ENCODE data around the gene CACNA1A. TPM values are rescaled to one million over a fixed set of nuclear protein-coding genes. Genes with fewer than 3 reads are reported as not detected.

CACNA1A gene
- total RNA-seq, 2 donors from 2014 or later = 0.27 to 2.3 TPM

GRCh38 chr19:13252569-13253335, 253.5 kb downstream of the CACNA1A start:
- TF ChIP-seq CTCF (IDR thresholded peaks at IDR 0.05) = no peak
- H3K4me1 ChIP-seq (ENCODE audit: control insufficient read depth in 1 of 2, low read depth in 2 of 2) = no peaks in the 10 kb centered on the region
- H3K27ac ChIP-seq = no peak overlapping the region
- H3K4me3 ChIP-seq = no peak overlapping the region
- H3K9me3 ChIP-seq = no peaks in the 10 kb centered on the region
- no peaks in the 10 kb centered on the region for H3K36me3 ChIP-seq
- no peak for DNase-seq (ENCODE audit: low spot score)
- no peak for ATAC-seq (ENCODE audit: insufficient number of reproducible peaks, low FRiP score, low read depth)
- H3K27me3 ChIP-seq (replicated peaks; ENCODE audit: insufficient read depth) = no peaks in the 10 kb centered on the region

- H3K27ac ChIP-seq = no peak overlapping the region
- no peak for DNase-seq (ENCODE audit: low spot score)
- no peaks in the 10 kb centered on the region for H3K36me3 ChIP-seq
- no peaks in the 10 kb centered on the region for H3K27me3 ChIP-seq (replicated peaks; ENCODE audit: insufficient read depth)
- ATAC-seq (ENCODE audit: insufficient number of reproducible peaks, low FRiP score, low read depth) = no peak
- no peak for TF ChIP-seq CTCF (IDR thresholded peaks at IDR 0.05)
- H3K4me3 ChIP-seq = no peak overlapping the region
- H3K4me1 ChIP-seq (ENCODE audit: control insufficient read depth in 1 of 2, low read depth in 2 of 2) = no peaks in the 10 kb centered on the region
- H3K9me3 ChIP-seq = no peaks in the 10 kb centered on the region
Measured at GRCh38 chr19:13244920-13245319, 261.4 kb downstream of the CACNA1A start.

GRCh38 chr19:13241231-13242104, 264.8 kb downstream of the CACNA1A start:
- Histone ChIP-seq H3K4me3 (no peak overlapping the region), H3K27me3 (replicated peaks; ENCODE audit: insufficient read depth) (no peaks in the 10 kb centered on the region), H3K27ac (no peak overlapping the region), H3K9me3 (no peaks in the 10 kb centered on the region), H3K4me1 (ENCODE audit: control insufficient read depth in 1 of 2, low read depth in 2 of 2) (no peaks in the 10 kb centered on the region), H3K36me3 (no peaks in the 10 kb centered on the region)
- ATAC-seq (ENCODE audit: insufficient number of reproducible peaks, low FRiP score, low read depth) (no peak), DNase-seq (ENCODE audit: low spot score) (no peak)
- TF ChIP-seq CTCF (IDR thresholded peaks at IDR 0.05) = no peak

DNA sequence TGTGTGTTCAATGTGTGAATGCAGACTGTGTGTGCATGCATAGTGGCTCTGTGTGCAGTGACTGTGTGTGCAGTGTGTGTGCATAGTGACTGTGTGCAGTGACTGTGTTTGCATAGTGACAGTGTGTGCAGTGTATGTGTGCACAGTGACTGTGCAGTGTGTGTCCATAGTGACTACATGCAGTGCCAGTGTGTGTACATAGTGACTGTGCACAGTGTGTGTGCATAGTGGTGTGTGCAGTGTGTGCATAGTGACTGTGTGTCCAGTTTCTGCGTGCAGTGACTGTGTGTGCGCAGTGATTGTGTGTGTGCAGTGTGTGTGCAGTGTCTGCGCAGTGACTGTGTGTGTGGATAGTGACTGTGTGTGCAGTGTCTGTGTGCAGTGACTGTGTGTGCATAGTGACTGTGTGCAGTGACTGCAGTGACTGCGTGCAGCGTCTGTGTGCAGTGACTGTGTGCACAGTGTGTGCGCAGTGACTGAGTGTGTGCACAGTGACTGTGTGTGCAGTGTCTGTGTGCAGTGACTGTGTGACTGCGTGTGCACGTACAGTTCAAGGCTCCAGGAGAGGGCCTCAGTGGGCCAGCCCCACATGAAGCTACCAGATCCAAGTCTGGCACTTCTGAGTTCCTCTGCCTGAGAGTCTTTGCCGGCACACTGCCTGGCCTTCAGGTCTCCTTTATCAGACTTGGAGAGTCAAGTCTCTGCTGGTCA, 265.8 kb downstream of the CACNA1A start:
- no peak for TF ChIP-seq CTCF (IDR thresholded peaks at IDR 0.05)
- no peak for DNase-seq (ENCODE audit: low spot score)
- Histone ChIP-seq H3K4me3 (no peak overlapping the region), H3K36me3 (no peaks in the 10 kb centered on the region), H3K4me1 (ENCODE audit: control insufficient read depth in 1 of 2, low read depth in 2 of 2) (no peaks in the 10 kb centered on the region), H3K27me3 (replicated peaks; ENCODE audit: insufficient read depth) (no peaks in the 10 kb centered on the region), H3K9me3 (peaks cover 3% of the 10 kb centered on the region), H3K27ac (no peak overlapping the region)
- ATAC-seq (ENCODE audit: insufficient number of reproducible peaks, low FRiP score, low read depth) = no peak

Data from thoracic aorta (tissue), 2 donors.